Left colon (tissue), 2 donors: Measurements from ENCODE around the gene AGBL1. TPM values are rescaled to one million over a fixed set of nuclear protein-coding genes. Genes with fewer than 3 reads are reported as not detected.

Experiments used
- ATAC-seq: fragments of 200-7000 bp; cut with Tn5 transposase; one replicate; pipeline ENCODE4 v1.9.1; 2020; ENCODE audit warnings: mild to moderate bottlenecking, moderate library complexity
- DNase-seq, 2 donors: peaks; one replicate each; pipeline ENCODE4 v3.0.0-alpha.2; 2020
- intact Hi-C, 2 donors: fragments of 100-400 bp; cut with DNase I in 1 of 2; cut with micrococcal nuclease in 1 of 2; formaldehyde crosslinking; loops; one replicate each; pipeline versions ENCODE4 v1.11.2 to v1.14.0; 2022; cut with DNase I, micrococcal nuclease
- total RNA-seq, 2 donors: library from RNA; stranded (reverse); fragmentation: NEBNext Ultra II Directional; extraction: Animal tissue kit (Norgen Biotek cat#: 25700); gene quantifications; one replicate each; pipeline ENCODE4 v1.2.1, GENCODE V29; 2021
- donor health status: DM: no; HTN: no; CAD: no.
- donor health status: DM: yes; HTN: yes; CAD: no.

Gene AGBL1
- total RNA-seq, 2 donors from 2014 or later: 0.22 to 0.34 TPM

GRCh38 chr15:86275361-86275760 lies 195.7 kb downstream of the AGBL1 start:
- intact Hi-C loops: no loop called here
- ATAC-seq (no peak), DNase-seq (no peak)

- no peak for ATAC-seq
- DNase-seq: no peak
- intact Hi-C loops: no loop called here
Measured at GRCh38 chr15:86278586-86278985, 198.9 kb downstream of the AGBL1 start.

GRCh38 chr15:86284635-86285034 lies 205.0 kb downstream of the AGBL1 start:
- no peak for DNase-seq
- ATAC-seq: no peak
- intact Hi-C loops: no loop called here

DNA sequence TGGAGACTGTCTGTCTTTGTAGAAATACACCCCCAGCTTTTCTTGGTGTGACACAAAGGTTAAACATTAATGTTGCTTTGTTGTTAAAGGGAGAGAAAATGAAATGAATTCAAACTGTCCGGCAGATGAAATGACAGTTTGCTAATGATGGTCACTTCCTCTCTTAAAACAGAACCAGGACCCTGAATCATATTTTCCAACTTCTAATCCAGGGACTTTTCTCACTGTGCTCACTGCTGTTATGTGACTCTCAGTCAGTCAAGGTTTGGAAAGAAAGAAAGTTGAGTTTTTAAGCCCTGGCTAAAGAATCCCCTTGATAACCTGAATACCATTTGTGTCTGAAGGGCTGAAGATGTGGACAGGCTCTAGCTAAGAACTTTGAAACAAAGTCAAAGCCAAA lies 215.8 kb downstream of the AGBL1 start:
- ATAC-seq (no peak), DNase-seq (no peak)
- intact Hi-C loops: no loop called here

DNA sequence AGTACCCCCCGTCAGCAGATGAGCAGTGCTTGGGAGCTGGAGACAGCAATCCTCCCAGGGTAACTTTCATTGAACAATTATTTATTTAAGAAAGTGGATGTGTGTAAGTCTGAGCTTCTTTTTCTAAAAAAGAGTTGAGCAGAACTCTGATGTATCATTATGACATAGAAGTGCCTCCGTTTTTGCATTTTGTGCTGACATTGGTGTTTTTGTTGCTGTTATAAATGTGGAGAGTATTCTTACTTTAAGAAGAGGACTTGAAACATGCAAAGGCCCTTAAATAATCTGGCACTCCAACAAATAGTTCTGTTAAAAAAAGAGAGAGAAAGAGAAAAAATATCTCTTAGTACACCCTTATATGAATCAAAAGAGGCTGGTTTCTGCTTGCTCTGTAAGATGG lies 217.1 kb downstream of the AGBL1 start:
- intact Hi-C loops: no loop called here
- no peak for ATAC-seq
- no peak for DNase-seq

- intact Hi-C loops: no loop called here
- ATAC-seq (no peak), DNase-seq (no peak)
Measured at GRCh38 chr15:86300390-86301125, 220.9 kb downstream of the AGBL1 start.

DNA sequence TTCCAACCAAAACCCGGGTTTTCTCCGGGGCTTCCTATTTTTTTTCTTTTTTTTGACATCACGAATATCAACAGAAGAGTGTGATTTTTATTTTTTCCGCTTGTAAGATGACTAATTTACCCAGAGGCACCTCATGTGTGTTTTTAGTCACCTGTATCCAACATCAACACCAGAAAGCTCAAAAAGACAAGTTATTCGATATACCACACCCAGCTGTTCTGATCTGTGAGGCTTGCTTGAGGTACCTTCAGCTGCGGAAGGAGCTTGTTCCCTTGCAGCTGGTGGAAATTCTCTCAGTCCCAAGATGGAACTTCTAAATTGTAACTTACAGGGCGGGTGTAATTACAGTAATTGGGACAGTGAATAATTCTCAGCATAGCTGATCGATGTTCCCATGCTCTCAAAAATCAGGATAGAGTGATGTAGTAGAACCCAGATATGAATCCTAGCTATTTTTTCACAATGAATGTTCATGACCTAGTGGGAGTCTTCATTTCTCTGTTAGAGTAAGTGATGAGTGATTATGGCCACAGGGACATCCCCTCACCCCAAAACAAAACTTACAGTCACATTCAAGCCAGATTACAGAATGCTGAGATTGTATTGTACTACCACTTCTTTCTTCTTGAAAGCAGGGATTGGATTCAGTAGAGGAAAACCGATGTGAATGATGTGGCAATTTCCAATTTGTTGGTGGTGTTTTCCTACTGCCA lies 232.1 kb downstream of the AGBL1 start:
- no peak for ATAC-seq
- intact Hi-C loops: no loop called here
- no peak for DNase-seq

- DNase-seq (no peak), ATAC-seq (no peak)
- intact Hi-C loops: no loop called here
Measured at GRCh38 chr15:86312486-86312885, 232.8 kb downstream of the AGBL1 start.

- intact Hi-C loops: no loop called here
- ATAC-seq (no peak), DNase-seq (no peak)
Measured at GRCh38 chr15:86316216-86316615, 236.5 kb downstream of the AGBL1 start.

- intact Hi-C loops: no loop called here
- ATAC-seq: no peak
- no peak for DNase-seq
Measured at GRCh38 chr15:86316726-86317383, 237.2 kb downstream of the AGBL1 start.

GRCh38 chr15:86317384-86317740 lies 237.7 kb downstream of the AGBL1 start:
- intact Hi-C loops: no loop called here

DNA sequence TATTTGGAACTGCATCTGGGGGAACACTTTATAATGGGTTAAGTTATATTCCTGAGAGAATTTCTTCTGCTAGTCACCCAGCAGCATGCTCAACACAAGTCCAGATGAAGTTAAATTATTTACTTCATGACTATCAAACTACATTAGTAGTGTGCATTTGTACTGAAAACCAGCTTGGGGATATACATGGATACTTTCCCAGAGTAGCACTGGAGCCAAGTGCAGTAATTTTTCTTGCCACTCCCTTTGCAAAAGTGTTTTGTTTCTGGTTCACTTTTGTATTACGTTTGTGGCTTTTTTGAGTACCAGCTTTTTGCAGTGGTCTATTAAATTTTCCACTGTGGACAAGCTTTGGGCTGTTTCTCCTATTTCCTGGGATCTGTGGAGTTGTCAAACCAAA lies 243.0 kb downstream of the AGBL1 start:
- no peak for ATAC-seq
- no peak for DNase-seq
- intact Hi-C loops: no loop called here

More at GRCh38 chr15:86317384-86317740, 237.7 kb downstream of the AGBL1 start:
- no peak for ATAC-seq
- no peak for DNase-seq

DNA sequence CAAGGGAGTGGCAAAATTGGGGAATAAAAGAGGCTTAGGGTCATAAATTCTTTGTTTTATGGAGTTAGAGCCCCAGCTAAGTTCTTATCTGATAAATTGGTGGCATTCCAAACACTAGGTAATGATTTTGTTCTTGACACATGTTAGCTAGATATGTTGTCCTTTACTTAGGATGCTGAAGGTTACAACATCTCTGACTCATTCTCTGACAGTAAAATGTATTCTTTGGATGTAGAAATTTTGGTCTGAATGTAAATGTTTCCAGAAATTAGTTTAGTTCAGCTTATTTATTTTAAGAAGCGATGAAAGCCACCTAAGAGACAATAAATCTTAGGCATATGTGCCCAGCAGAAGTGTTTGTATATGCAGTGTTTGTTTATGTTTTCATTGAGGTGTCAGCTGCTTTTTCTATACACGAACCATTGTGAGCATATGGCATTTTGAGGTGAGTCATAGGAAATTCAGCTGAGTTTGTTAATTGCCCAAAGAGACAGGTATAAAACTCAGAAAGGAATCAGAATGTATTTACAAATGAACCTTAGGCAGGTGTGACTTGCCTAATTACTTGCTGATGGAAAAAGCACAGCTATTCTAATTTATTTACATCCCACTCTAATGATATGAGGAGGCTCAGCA lies 247.7 kb downstream of the AGBL1 start:
- no peak for DNase-seq
- no peak for ATAC-seq
- intact Hi-C loops: no loop called here

GRCh38 chr15:86328658-86329057 lies 249.0 kb downstream of the AGBL1 start:
- intact Hi-C loops: no loop called here
- ATAC-seq (no peak), DNase-seq (no peak)

GRCh38 chr15:86329311-86330013 lies 249.8 kb downstream of the AGBL1 start:
- DNase-seq (no peak), ATAC-seq (no peak)
- intact Hi-C loops: no loop called here

DNA sequence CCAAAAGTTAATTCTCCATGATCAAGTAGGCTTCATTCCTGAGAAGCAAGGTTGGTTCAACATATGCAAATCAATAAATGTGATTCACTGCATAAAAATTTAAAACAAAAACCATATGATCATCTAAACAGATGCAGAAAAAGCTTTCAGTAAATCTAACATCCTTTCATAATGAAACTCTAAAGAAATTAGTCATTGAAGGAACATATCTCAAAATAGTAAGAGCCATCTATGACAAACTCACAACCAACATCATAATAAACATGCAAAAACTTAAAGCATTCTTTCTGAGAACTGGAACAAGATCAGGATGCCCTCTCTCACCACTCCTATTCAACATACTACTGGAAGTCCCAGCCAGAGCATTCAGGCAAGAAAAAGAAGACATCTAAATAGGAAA lies 254.1 kb downstream of the AGBL1 start:
- intact Hi-C loops: no loop called here
- ATAC-seq (no peak), DNase-seq (no peak)

DNA sequence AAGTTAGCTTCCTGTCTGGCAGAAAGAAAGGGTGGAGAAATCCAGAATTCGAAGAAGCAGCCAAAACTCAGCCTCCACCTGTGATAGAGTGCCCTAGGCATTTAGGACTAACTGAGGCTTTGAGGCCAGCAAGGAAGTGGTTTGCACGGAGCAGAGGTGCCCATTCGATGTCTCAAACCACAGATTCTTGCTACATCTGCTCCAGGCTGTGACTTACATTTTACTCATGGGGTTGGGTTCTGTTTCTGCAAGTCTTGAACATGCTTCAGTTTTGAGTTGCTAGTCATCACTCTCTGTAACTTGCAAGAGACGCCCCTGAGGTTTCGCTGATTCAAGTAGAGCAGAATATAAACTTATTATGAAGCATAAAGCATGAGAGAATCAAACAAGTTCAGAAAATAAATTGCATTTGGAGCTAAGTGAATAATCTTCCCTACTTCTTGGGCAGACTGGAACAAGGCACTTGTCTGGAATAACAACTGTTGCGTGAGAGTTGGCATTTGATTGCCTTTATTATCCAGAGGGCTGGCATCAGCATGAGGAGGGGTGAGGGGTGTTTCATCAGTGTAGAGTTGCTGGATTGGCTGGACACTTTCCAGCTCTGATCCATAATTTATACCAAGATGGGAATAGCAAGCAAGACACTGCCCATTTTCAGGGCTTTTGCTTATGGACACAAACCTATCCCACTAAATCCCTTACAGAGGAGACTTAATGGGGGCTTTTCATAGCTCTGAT lies 256.5 kb downstream of the AGBL1 start:
- intact Hi-C loops: no loop called here
- ATAC-seq (no peak), DNase-seq (no peak)

- ATAC-seq: no peak
- intact Hi-C loops: no loop called here
- no peak for DNase-seq
Measured at GRCh38 chr15:86337071-86337470, 257.4 kb downstream of the AGBL1 start.

DNA sequence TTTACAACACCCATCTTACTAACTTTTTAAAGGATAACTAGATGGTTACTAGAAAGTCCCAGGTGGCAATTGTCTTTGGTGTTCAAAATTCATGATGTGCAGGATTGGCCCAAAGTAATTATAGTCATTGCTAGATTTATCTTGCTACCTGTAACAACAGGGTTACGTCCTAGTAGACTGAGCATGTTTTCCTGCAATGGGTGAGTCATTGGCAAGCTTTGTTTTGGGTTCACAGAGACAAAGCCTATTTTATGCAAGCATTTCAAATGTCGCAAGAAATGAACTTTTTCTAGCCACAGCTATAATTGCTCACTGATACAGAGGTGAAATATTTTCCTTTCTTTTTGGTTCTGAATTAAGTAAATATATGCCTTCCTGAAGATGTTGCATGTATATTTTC lies 267.6 kb downstream of the AGBL1 start:
- ATAC-seq: no peak
- no peak for DNase-seq
- intact Hi-C loops: no loop called here
